HG03575 (cell line): ENCODE data around the gene PLAGL1.
"Not testable (repeated sequence)": the region's sequence is repeated elsewhere in the genome, so short reads cannot be mapped to it uniquely, and the experiment has no call there.

ENCODE experiments used
- ATAC-seq: cut with Tn5 transposase; IDR thresholded peaks from one replicate; pipeline ENCODE4 v1.9.1; 2021; ENCODE audit not compliant: unreplicated experiment, insufficient number of reproducible peaks, low FRiP score; ENCODE audit errors: extremely low read depth

Gene PLAGL1

GRCh38 chr6:143952060-143952778, 55.8 kb downstream of the PLAGL1 start:
- no peak for ATAC-seq

- no peak for ATAC-seq
These were observed 57.2 kb downstream of the PLAGL1 start for GRCh38 chr6:143950875-143951274.

GRCh38 chr6:143949962-143950361, 58.1 kb downstream of the PLAGL1 start:
- no peak for ATAC-seq

DNA sequence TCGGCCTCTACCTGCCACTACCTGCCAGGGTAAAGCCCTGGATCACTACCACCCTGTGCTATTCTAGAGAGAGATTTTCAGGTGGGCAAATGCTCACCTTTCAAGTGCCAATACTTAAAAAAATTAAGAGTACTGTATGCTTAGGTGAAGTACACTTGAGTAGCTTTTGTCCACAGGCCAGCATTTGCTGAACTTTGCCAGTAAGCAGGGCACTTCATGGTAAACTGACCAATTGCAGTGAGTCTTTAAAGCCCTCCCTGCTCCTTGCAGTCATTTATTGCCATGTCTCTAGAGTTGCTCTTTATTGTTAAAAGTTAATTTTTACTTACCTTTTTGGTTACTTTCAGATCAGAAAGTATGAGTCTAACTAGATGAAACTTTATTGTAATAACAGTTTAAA, 58.5 kb downstream of the PLAGL1 start:
- ATAC-seq, result no peak

DNA sequence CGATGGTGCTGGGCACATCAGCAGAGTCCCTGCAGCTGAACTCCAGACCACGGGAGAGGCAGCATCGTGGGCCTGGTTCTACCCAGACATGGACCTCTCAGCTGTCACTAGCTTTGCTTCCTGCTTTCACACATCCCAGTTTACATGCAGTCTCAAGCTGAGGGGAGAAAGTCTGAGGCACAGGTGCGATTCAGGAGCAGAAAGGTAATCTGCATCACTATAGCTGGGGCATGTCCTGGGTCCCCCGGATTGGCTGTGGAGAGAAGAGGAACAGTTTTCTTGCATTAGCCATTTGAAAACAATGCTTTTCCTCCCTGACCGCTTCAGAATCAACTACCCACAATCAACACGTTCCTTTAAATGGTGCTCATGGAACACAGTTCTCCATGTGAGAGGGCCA, 59.9 kb downstream of the PLAGL1 start:
- no peak for ATAC-seq

DNA sequence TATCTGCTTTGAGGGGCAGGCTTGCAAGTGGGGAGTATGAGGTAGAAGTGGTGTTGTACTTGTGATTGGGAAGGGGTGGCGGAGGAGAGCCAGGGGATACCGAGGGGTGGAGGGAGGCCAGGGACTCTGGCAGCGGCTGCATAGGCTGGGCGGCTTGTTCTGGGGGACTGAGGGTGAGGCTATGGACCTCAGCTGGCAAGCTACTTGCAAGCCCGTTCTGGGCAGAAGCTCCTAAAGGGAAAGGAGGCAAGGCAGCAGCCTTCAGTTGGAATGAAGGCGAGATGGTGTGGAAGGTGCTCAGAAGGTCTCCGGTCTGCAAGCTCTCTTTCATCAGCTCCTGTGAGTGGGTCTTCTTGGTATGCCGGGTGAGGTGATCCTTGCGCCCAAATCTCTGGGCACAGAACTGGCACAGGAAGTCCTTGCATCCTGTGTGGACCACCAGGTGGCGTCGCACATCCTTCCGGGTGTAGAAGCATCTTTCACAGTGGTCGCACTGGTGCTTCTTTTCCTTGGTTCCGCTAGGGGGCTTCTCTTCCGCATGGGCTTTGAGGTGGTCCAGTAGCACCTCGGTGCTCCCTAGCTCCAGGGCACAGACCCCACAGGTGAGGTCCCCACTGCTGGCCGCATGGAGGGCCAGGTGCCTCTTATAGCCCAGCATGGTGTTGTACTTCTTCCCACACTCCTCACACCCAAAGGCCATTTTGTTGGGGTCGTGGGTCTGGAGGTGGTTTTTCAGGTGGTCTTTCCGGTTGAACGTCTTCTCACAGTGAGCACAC, 66.0 kb downstream of the PLAGL1 start:
- no peak for ATAC-seq

GRCh38 chr6:143940011-143940597, 68.0 kb downstream of the PLAGL1 start:
- ATAC-seq, result peak; percentile 80

GRCh38 chr6:143939364-143939763, 68.7 kb downstream of the PLAGL1 start:
- ATAC-seq, result no peak

GRCh38 chr6:143937668-143937970, 70.4 kb downstream of the PLAGL1 start:
- ATAC-seq, result no peak

GRCh38 chr6:143936778-143937667, 71.0 kb downstream of the PLAGL1 start:
- no peak for ATAC-seq

GRCh38 chr6:143936347-143936746, 71.7 kb downstream of the PLAGL1 start:
- no peak for ATAC-seq

DNA sequence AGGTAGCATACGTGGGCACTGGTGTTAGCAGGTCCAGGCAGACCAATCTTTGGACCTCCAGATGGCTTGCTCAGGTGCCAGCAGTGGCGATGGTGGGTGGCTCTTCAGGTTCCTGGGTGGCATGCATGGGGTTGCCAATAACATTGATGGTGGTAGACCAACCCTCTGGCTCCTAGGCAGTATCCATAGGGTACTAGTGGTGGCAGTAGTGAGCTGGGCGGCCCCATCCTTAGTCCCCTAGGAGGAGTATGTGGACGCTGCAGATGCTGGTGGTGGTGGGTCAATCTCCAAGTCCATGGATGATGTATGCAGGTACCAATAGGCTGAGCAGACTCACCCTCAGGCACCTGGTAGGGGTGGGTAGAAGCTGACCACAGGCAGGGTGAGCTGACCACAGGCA, 73.2 kb downstream of the PLAGL1 start:
- ATAC-seq, result no peak

- ATAC-seq, result no peak
These were observed 73.7 kb downstream of the PLAGL1 start for GRCh38 chr6:143934331-143934730.

- ATAC-seq, result no peak
These were observed 78.1 kb downstream of the PLAGL1 start for GRCh38 chr6:143929975-143930374.

- no peak for ATAC-seq
These were observed 79.2 kb downstream of the PLAGL1 start for GRCh38 chr6:143928853-143929252.

DNA sequence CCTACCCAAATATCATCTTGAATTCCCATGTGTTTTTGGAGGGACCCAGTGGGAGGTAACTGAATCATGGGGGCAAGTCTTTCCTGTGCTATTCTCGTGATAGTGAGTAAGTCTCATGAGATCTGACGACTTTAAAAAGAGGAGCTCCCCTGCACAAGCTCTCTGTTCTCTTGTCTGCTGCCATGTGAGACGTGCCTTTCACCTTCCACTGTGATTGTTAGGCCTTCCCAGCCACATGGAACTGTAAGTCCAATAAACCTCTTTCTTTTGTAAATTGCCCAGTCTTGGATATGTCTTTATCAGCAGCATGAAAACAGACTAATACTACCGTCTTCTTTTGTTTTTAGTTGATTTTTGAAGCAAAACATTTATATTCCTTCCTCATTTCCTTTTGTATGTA, 91.0 kb downstream of the PLAGL1 start:
- ATAC-seq, result not testable (repeated sequence)

- no peak for ATAC-seq
These were observed 95.4 kb downstream of the PLAGL1 start for GRCh38 chr6:143912671-143913070.

GRCh38 chr6:143911028-143911427, 97.0 kb downstream of the PLAGL1 start:
- ATAC-seq, result no peak

DNA sequence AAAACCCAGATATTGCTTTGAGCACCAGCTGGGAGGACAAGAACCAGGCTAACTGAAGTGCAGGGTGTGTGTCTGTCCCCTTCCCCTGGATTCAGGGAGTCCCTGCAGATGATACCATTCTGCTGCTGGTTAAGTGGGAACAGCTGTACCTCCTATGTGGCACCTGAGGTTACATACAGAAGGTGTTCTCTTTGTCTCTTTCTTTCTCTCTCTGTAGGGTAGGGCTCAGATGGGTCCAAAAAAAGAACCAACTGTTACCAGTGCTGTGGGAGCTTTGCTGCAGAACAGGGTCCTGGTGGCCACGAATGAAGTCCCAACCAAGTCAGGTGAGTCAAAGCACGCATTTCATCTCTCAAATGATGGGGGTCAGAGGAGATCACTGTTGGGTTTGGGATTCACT, 105.2 kb downstream of the PLAGL1 start:
- ATAC-seq, result no peak
